ENCODE measurements around the gene DENND1A.

Gene DENND1A

GRCh38 chr9:123967323-123967722 lies 37.4 kb upstream of the DENND1A start:
- DNase-seq (ENCODE audit: low read depth) = no peak
- H3K4me3 ChIP-seq (ENCODE audit: control insufficient read depth, low read depth, low read length) = no peak overlapping the region
- no peak for TF ChIP-seq CTCF (conservative IDR thresholded peaks at IDR 0.05; ENCODE audit: control insufficient read depth, insufficient read depth, low read depth, low read length)

- H3K4me3 ChIP-seq (ENCODE audit: control insufficient read depth, low read depth, low read length) = no peak overlapping the region
- DNase-seq (ENCODE audit: low read depth) = no peak
- TF ChIP-seq CTCF (conservative IDR thresholded peaks at IDR 0.05; ENCODE audit: control insufficient read depth, insufficient read depth, low read depth, low read length) = no peak
Measured at GRCh38 chr9:123965801-123966686, 36.1 kb upstream of the DENND1A start.

GRCh38 chr9:123964761-123965160 lies 34.8 kb upstream of the DENND1A start:
- no peak for TF ChIP-seq CTCF (conservative IDR thresholded peaks at IDR 0.05; ENCODE audit: control insufficient read depth, insufficient read depth, low read depth, low read length)
- no peak for DNase-seq (ENCODE audit: low read depth)
- H3K4me3 ChIP-seq (ENCODE audit: control insufficient read depth, low read depth, low read length) = no peak overlapping the region

GRCh38 chr9:123960965-123961364 lies 31.0 kb upstream of the DENND1A start:
- no peak overlapping the region for H3K4me3 ChIP-seq (ENCODE audit: control insufficient read depth, low read depth, low read length)
- DNase-seq (ENCODE audit: low read depth) = no peak
- TF ChIP-seq CTCF (conservative IDR thresholded peaks at IDR 0.05; ENCODE audit: control insufficient read depth, insufficient read depth, low read depth, low read length) = no peak

- no peak overlapping the region for H3K4me3 ChIP-seq (ENCODE audit: control insufficient read depth, low read depth, low read length)
- peak; percentile 12 for TF ChIP-seq CTCF (conservative IDR thresholded peaks at IDR 0.05; ENCODE audit: control insufficient read depth, insufficient read depth, low read depth, low read length)
- no peak for DNase-seq (ENCODE audit: low read depth)
Measured at GRCh38 chr9:123960366-123960765, 30.4 kb upstream of the DENND1A start.

GRCh38 chr9:123959787-123960186 lies 29.9 kb upstream of the DENND1A start:
- peak; percentile 27 for DNase-seq (ENCODE audit: low read depth)
- no peak overlapping the region for H3K4me3 ChIP-seq (ENCODE audit: control insufficient read depth, low read depth, low read length)
- TF ChIP-seq CTCF (conservative IDR thresholded peaks at IDR 0.05; ENCODE audit: control insufficient read depth, insufficient read depth, low read depth, low read length) = no peak
